Epithelial cell of esophagus (primary cell): ENCODE results near the gene DNASE2B.

Experiments
- DNase-seq: peaks from one replicate; pipeline ENCODE4 v3.0.0; 2010; ENCODE audit warnings: low read depth
- H3K4me3 ChIP-seq: 2 replicates; pipeline ENCODE4 v1.5.1; 2011; ENCODE audit warnings: mild to moderate bottlenecking, low read length, control low read depth
- CTCF ChIP-seq: IDR thresholded peaks from 2 replicates; pipeline ENCODE4 v1.5.1; 2011; ENCODE audit warnings: low read depth, mild to moderate bottlenecking, low read length, control low read depth, inconsistent platforms; ENCODE audit not compliant: insufficient read depth; ENCODE audit errors: missing control alignments

DNASE2B gene

GRCh38 chr1:84402501-84402900, 4.2 kb downstream of the DNASE2B start:
- no peak overlapping the region for H3K4me3 ChIP-seq
- DNase-seq = no peak
- no peak for TF ChIP-seq CTCF

GRCh38 chr1:84403347-84403746, 5.1 kb downstream of the DNASE2B start:
- H3K4me3 ChIP-seq = no peak overlapping the region

GRCh38 chr1:84406346-84406861, 8.1 kb downstream of the DNASE2B start:
- peak; percentile 59 for DNase-seq
- no peak for TF ChIP-seq CTCF

More at GRCh38 chr1:84403347-84403746, 5.1 kb downstream of the DNASE2B start:
- no peak for DNase-seq
- TF ChIP-seq CTCF = no peak

GRCh38 chr1:84407524-84407923, 9.2 kb downstream of the DNASE2B start:
- no peak for DNase-seq
- TF ChIP-seq CTCF = no peak

More at GRCh38 chr1:84406346-84406861, 8.1 kb downstream of the DNASE2B start:
- no peak overlapping the region for H3K4me3 ChIP-seq

GRCh38 chr1:84407958-84408422, 9.7 kb downstream of the DNASE2B start:
- TF ChIP-seq CTCF = no peak
- H3K4me3 ChIP-seq = no peak overlapping the region
- DNase-seq = no peak

More at GRCh38 chr1:84407524-84407923, 9.2 kb downstream of the DNASE2B start:
- no peak overlapping the region for H3K4me3 ChIP-seq

GRCh38 chr1:84409888-84410287, 11.6 kb downstream of the DNASE2B start:
- no peak for TF ChIP-seq CTCF
- H3K4me3 ChIP-seq = no peak overlapping the region
- DNase-seq = no peak

- no peak for TF ChIP-seq CTCF
- H3K4me3 ChIP-seq = no peak overlapping the region
- DNase-seq = no peak
These were observed 12.2 kb downstream of the DNASE2B start for GRCh38 chr1:84410328-84411095.
